HG02798 (cell line): ENCODE measurements around the gene FAM118B.

Experiments
- ATAC-seq: cut with Tn5 transposase; IDR thresholded peaks from one replicate; pipeline ENCODE4 v1.9.1; 2021; ENCODE audit warnings: mild to moderate bottlenecking; ENCODE audit not compliant: unreplicated experiment, poor library complexity

Gene FAM118B

GRCh38 chr11:126211236-126212088, at the start of gene FAM118B, which contains the start of gene RPUSD4:
TSS of gene FAM118B (plus strand) at chr11:126211782. CDS start at chr11:126235002, 23,220 bp downstream.
TSS of gene RPUSD4 (minus strand) at chr11:126211650. CDS start at chr11:126211638, 12 bp downstream.
- ATAC-seq, result peak; percentile 98

- no peak for ATAC-seq
Observed at GRCh38 chr11:126162306-126163030, 49.1 kb upstream of the FAM118B start.

- no peak for ATAC-seq
Observed at GRCh38 chr11:126163074-126163700, 48.4 kb upstream of the FAM118B start.

GRCh38 chr11:126163779-126164178, 47.8 kb upstream of the FAM118B start:
- ATAC-seq, result no peak

DNA sequence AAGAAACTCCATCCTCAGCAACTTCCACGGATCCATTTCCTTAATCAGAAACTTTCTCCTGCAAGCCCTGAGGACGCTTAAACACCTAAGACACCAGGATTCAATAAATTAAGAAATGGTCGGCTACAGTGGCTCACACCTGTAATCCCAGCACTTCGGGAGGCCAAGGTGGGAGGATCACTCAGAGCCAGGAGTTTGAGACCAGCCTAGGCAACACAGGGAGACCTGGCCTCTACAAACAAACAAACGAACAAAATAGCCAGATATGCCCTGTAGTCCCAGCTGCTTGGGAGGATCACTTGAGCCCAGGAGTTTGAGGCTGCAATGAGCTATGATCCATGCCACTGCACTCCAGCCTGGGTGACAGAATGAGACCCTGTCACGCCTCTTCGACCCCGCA, 46.8 kb upstream of the FAM118B start:
- ATAC-seq, result no peak

DNA sequence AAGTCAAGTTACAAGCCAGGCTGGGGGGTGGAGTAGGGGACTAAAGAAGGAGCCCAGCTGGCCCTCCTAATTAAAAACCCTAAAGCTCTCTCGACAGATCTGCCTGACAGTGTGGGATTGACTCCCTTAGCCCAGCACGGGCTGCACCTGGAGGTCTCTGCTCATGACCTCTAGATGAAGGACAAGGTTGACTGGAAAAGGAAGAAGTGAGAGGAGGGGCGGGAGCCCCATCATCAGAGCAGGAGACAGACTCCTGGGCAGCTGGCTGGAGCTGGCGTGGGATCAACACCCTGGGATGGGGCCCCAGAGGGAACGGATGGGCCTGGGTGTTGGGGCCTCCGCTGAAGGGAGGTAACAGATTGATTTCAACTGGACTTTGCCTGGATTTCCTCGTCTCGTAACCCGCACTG, 46.3 kb upstream of the FAM118B start:
- no peak for ATAC-seq

- ATAC-seq, result no peak
Observed at GRCh38 chr11:126165757-126166156, 45.8 kb upstream of the FAM118B start.

DNA sequence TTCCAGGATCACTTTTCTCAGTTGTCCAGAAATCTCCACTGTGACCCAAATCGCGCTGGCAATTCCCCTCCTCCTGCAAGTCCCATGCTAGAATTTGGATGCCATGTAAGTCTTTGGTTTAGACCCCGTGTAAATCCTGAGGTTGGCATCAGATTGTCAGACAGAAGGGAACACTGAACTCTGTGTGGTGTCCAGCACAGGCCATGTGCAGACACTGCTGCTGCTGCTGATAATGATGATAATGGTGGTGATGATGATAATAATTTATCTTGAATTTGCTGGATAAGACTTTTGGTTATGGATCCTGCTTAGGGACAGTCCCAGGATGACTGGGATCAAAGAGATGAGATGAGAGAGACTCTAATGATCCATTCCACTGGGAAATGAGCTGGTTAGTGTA, 45.2 kb upstream of the FAM118B start:
- ATAC-seq, result no peak

DNA sequence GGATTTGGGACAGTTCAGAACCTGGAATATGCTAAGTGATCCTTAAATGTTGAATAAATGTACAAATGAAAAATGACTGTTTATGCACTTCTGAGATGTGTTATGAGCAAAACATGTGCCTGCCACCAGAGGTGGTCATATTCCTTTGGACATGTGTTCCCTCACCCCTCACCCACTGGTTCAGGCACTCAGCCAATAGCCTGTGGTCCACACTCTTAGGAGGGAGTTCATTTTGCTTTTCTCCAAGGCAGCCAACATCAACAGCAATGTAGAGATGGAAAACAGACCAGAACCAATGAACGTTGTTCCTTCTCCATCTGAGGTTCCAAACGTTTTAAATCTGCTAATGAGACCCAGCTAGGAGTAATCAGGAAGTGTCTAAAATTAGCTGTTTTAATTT, 44.1 kb upstream of the FAM118B start:
- ATAC-seq, result no peak

DNA sequence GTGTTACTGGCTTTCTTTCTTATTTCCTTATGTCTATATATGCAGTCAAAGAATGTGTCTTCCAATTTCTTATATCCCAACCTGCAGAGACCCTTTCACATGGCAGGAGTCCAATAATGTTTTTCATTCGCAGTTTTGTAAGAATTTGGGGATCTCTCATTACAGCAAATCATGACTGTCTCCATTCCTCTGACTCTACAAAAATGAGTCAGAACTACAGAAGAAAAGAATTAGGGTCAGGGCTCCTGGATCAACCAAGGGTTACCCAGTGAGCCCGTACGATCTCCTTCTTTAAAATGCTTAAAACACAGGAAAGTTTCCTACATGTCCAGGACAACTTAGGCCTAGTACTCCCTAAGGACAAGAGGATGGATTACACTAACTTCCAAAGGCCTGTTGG, 42.3 kb upstream of the FAM118B start:
- no peak for ATAC-seq

- no peak for ATAC-seq
Observed at GRCh38 chr11:126172596-126173038, 39.0 kb upstream of the FAM118B start.

DNA sequence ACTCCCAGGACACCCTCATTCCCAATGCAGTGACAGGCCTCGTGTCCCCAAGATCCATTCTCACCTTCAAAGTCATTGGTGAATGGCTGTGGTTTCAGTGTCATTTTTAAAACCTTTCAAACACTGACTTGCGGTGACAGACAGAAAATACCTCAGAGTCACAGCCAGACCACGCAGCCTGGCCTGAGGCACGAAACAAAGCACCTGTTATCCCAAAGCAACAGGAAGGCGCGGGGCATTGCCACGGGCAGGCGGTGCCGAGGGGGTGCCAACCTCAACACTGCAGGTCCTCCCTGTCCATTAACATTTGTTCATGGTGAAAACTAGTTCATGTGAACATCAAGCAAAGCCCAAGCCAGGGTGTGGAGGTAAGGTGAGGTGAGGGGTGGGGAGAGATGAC, 38.3 kb upstream of the FAM118B start:
- no peak for ATAC-seq

DNA sequence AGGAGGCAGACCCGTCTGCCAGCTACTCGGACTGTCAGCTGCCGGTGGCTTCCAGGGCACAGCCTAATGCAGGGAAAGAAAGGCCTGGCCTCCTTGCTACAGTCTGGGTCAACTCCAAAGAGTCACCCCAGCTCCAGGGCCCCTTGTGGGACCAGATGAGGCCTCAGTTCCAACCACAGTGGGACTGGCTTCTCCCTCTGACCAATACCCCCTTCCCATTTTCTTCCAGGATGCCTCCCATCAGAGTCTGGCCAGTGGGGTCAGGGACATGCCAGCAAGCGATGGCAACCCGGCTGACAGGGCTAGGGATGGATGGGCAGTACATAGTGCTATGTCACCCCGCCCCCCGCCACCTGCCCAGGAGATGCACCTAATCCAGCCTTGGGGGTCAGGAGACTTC, 36.8 kb upstream of the FAM118B start:
- no peak for ATAC-seq

DNA sequence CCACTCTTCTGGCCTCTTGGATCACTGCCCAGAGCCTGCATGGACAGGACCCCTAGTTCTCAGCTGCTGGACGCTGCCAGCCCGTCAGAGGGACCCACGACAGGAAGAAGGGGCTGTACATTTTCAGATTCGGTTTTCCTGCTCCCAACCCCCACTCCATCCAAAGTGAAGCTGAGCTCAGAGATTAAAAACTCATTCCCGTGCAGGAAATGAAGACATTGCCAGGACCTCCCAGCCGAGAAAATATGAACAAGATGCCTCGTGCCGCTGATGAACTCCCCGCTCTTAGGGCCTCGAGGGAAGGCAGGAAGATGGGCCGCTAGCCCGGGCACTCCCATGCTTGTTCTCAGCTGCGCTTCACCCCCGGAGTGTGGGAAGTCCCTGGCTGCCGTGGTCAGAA, 36.2 kb upstream of the FAM118B start:
- ATAC-seq, result no peak

DNA sequence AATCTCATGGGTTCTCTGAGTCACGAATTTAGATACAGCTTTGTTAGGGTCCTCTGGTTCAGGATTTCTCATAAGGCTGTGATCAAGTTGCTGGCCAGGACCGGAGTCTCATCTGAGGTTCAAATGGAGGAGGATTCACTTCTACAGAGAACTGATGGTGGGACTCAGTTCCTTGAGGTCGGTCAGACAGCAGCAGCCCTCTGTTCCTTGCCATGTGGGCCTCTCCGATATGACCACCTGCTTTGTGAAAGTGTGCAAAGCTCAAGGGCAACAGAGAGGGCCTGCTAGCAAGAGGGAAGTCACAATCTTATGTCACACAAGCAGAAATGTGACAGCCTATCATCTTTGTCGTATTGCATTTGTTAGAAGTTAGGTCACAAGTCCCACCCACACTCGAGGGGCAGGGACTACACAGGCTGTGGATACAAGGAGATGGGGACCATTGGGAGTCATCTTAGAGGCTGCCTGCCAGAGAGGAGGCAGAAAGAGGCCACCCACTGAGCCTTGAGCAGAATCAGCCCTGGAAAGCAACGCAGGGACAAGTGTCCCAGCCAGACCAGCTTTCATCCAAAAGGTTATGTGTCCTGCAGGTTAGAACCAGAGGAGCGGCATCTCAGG, 34.6 kb upstream of the FAM118B start:
- ATAC-seq, result no peak

DNA sequence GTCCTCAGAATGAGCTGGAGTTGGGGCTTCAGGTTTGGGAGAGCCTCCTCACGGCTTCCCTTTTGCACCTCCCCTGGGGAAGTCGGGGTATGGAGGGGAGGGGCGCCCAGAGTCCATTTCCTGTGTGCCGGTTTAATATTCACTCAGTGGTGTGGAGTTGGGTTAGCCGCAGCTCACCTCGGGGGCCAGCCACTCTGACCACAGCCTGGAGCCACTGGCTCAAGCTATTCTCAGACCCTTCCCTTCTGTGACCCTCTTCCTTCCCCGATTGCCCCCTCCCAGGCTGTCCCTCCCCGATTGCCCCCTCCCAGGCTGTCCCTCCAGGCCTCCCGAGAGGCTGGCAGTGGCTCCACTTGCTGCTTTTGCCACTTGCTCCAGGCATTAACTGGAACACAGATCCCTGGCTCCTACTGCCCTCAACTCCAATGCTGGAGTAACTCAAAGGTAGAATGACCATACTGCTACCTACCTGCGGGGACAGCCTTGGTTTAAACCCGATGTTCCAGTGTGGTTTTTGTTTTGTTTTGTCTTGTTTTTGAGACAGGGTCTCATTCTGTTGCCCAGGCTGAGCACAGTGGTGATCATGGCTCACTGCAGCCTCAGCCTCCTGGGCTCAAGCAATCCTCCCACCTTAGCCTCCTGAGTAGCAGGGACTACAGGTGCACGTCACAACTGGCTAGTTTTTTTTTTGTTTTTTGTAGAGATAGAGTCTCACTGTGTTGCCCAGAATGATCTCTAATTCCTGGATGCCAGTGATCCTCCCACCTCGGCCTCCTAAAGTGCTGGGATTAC, 29.4 kb upstream of the FAM118B start:
- ATAC-seq, result no peak

DNA sequence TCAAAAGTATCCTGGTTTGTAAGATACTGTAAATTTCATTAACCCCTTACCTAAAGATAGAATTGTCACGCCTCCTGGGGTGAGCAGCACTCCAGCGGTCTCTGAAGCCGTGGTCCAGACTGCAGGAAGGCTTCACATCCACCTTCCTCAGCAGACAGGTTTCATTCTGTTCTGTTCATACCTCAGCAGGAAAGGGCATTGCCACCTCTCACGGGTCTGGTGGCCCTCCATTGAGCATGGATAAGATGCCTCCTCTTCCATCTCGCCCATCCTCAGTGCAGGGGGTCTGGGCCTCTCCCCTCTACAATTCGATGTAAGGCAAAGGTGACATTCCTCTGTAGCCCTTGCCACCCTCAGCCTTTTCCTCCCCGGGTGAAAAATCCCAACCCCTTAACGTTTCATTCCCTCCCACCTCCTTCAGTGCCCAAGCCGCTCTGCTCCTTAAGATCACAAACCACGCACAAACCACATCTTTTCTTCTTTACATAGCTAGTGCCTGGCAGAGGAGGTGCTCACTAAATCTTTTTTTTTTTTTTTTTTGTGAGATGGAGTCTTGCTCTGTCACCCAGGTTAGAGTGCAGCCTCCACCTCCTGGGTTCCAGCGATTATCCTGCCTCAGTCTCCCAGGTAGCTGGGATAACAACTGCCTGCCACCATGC, 28.7 kb upstream of the FAM118B start:
- ATAC-seq, result no peak

GRCh38 chr11:126185259-126186024, 26.1 kb upstream of the FAM118B start:
- no peak for ATAC-seq
